HTERT RPE-1 (cell line): ENCODE measurements around the gene LBX1.

Source experiments
- in situ Hi-C: fragments of 300-500 bp; cut with MboI; formaldehyde crosslinking; loops from 4 replicates; pipeline ENCODE4 v1.14.3; 2020; ENCODE audit warnings: low sequenced_read_pairs

LBX1 gene

DNA sequence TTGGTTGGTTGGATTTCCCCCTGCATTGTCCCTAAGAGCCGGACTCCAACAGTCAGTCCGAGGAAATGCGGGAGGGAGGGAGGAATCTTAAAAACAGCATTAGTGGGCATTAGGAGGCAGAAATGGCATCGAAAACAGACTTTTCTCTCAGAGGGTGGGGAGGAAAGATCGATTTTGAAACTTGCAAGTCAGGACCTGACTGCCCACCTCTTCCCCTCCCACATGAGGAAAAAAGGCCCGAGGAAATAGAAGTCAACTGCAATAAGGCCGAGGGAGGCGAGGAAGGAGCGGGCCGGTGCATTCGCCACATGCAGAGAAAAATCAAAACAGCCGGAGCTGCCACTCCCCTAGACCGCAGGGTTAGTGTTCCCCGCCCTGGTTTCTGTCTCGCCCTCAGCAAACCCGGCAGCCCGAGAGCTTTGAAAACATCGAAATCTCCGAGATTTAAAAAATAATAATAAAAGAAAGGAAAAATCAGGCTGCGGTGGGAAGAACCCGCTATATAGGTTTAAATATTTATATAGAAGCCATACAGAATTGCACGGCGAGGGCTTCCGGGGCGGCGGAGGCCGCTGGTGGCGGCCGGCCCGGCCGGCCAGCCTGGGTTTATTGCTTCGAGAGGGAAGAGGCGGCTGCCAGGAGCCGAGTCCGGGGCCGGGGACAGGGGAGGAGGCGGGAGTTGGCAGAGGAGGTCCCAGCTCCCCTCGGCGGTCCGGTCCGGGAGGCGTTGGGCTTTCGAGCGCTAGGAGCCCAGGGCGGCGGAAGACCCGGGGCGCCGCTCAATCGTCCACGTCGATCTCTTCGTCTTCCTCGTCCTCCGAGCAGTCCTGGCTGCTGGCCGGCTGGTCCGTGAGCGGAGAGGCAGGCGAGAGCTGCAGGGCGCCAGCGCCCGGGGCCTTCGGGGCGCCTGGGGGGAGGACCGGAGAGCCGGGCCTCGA lies 2.5 kb downstream of the LBX1 start:
- in situ Hi-C loops: no loop called here

DNA sequence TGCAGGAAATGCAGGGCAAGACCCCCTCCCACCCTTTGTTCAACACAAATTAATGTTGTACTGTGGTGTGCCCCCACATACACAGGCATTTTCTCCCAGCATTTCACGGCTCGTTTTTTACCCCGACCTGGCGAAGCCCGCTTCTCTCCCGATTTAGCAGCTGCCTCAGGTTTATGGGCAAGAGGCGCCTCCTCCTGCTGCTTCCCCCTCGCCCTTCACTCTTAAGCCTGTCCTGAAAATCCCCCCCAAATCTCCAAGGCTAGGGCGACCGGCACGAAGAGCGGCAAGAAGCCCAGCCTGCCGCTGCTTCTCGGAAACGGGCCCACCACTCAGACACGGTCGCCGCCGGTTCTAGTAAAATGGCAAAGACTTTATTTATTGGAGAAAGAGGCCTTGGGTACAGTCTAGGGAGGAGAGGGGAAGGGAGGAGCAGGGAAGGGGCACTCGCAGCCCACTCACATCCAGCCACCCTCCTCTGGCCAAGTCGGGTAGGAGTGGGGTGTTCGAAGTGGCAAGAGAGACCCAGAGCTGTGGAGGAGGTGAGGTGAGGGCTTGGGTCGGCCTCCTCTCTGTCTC lies 3.3 kb downstream of the LBX1 start:
- in situ Hi-C loops: no loop called here

DNA sequence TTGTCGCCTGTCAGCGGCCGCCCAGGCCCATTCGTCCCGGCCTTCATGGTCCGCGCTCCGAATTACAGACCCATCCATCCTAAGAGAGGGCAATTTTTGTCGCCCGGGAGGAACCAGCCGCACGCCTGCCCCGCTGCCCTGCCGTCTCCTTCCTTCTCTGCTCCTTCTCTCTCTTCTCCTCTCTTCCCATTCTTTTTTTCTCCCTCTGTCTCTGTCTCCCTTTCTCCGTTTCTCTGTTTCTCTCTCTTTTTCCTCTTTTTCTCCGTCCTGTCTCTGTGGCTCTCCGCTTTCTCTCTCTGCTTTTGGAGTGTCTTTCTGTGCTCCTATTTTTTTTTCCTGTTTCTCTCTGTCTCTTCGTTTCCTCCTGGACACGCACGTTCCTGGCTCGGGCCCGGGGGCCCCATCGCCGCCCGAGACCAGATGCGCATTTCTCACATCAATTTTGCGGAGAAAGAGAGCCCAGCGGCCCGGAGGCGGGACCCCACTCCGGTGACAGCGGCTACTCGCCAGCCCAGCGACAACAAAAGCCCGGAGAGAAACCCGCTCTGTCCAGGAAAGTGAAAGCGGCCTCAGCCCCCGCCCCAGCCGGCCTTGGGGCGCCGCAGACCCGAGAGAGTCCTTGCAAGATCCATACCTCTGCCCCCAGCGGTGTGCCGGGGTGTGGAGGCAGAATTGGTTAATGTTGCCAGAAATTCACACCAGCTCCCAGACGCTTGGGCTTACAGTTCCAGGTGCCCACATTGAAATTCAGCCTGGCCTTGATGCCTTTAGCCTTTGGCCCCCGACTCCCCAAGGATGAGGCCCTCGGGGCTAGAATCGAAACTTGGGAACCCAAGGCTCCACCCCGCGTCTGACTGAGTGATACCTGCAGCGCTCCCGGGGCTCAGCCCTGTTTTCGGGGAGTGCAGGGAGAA lies 4.1 kb downstream of the LBX1 start:
- in situ Hi-C loops: no loop called here

DNA sequence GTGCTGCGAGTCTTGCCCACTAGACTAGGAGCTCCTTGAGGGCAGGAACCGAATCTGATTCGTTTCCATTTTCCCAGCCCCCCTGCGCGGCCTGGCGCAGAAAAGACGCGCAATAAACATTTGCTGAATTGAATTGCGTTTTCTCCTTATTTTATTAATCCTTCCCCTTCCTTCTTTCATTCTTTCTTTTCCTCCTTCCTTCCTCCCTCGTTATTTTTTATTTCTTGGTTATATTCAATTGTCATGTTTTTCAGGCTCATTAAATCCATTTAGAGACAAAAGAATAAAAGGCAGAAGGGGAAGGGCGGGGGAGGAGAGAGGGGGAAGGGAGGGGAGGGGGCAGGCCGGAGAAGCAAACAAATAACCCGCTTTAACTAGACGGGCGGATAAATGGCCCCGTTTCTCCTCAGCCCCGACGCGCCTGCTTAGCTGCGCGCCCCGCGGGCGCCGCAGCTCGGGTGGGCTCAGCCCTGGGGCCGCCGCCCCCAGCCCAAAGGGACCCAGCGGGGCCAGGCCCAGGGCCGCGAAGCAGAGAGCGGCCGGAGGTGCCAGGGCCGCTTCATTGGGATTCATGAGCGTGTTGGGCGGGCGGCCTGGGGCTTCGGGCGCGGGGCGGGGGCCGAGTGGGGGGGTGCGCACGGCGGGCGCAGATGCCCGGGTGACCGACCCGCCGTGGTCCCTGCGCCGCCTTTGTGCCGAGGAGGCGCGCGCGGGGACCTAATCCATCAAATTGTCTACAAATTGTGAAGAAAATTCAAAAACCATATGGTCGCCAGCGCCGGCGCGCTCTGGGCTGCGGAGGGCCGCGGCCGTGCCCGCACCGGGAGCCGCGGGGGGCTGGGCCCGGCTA lies 5.0 kb downstream of the LBX1 start:
- in situ Hi-C loops: no loop called here

DNA sequence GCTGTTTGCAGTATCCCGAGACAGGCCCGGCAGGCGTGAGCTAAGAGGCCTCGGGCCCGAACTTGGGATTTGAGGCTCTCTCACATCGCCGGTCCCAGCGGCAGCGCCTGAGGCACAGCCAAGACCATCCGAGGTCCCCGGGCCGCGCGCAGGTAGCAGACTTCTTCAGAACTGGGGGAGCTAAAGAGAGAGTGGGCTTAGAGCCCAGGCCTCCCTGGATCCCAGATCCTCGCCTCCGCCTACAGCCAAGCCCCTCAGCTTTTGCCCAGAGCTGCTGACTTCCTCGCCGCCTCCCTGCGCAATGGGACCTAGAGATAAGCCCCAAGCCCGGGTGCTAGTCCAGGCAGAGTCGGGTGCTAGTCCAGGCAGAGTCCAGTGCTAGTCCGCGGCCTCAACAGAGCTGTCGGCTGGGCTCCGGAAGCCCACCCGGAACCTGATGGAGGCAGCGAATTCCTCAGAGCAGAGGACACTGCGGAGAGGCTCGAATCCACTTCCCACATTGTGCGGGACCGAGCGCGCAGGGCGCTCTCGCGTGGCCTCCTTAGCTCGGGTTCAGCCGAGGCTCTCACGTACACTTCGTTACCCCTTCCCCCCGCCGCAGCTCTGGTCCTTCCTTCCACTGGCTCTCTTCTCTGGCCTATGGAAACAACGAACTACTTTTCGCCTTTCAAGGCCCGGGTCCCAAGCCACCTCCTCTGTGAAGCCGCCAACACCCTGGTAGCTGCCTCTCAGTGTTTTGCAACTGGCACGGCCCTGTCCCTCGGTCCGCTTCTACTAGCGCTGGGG lies 5.8 kb downstream of the LBX1 start:
- in situ Hi-C loops: no loop called here

DNA sequence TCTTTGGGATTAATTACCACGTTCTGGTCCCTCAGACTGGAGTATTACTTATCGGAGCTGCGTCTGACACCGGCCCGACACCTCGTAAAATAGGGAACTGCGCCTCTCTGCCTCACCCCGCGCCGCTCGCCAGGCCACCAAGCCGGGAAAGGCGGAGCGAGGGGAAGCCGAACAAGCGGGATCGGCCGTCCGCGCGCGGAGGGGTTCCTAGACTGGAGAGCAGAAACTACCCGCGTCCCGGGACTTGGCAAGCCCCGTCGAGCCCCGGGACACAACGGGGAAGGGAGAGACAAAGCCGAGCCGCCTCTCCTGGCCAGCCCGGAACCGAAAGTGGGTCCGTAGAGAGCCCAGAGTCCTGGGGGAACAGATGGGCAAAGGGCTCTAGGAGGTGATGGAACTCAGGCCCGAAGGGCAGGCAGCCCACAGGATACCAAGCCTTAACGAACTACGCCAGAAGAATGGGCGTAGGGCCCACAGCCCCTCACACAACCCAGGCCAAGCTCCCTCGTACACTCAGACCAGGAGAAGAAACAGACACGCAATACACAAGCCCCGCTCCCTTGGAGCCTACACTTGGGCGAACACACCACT lies 6.5 kb downstream of the LBX1 start:
- in situ Hi-C loops: no loop called here

DNA sequence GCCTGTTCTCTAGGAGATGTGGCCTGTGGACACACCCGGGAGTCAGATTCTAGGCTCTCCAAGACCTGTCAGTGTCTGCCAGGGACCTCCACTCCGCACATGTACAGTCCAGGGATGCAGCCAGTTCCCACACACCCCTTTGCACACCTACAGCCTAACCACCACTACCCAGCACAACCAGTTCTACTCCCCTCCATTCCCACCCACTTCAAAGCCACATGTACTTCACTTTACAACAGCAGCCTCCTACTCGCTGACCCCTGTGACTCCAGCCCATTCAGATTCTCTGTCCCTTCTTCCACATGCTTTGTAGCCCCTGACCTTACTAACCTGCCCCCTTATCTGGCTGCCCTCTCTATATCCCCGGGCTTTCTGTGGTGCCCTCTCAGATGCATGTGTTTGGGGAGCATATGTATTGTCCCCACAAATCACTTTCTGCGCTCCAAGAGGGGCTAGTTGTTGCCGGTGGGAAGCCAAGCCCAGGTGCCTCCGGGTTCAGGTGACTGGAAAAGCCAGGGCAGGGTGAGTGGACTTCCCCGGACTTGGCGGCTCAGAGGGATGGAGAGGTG lies 7.2 kb downstream of the LBX1 start:
- in situ Hi-C loops: no loop called here

DNA sequence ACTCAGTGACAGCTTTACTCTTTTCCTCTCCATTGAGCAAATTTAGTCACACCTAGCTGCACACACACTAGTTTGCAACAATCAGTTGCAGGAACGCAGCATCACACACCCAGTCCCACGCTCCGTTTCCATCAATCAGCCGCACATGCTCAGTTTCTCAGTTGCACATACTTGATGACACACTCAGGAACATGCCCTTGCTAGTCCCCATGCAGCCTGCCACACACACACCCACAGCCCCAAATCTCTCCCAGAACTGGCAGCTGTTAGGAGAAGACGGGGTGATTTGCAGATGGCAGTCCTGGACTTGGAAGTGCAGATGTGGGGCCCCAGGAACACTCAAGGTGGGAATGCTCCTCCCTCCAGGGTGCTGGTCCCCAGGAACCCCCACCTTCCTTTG lies 7.7 kb downstream of the LBX1 start:
- in situ Hi-C loops: no loop called here

DNA sequence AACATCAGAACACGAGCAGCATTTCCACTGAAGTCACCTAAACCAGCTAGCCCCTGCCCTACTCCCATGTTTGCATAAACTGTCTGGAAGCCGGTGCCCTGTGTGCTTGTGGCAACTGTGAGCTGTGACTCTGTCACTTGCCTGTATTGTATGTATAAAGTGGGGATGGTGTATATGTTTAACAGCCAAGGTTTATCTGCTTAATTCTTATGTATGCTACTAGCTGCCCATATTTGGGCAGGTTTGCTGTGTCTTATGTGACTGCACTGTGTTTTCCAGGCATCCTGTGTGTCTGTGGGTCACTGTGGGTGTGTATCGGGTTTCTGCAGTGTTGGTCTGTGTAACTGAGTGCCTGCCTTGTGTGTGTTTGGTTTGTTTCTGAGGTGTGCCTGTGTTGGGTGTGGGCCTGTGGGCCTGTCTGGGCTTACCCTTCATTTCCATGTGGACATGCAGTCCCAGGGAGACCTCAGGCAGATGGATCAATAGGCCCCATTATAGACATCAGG lies 9.3 kb downstream of the LBX1 start:
- in situ Hi-C loops: no loop called here

DNA sequence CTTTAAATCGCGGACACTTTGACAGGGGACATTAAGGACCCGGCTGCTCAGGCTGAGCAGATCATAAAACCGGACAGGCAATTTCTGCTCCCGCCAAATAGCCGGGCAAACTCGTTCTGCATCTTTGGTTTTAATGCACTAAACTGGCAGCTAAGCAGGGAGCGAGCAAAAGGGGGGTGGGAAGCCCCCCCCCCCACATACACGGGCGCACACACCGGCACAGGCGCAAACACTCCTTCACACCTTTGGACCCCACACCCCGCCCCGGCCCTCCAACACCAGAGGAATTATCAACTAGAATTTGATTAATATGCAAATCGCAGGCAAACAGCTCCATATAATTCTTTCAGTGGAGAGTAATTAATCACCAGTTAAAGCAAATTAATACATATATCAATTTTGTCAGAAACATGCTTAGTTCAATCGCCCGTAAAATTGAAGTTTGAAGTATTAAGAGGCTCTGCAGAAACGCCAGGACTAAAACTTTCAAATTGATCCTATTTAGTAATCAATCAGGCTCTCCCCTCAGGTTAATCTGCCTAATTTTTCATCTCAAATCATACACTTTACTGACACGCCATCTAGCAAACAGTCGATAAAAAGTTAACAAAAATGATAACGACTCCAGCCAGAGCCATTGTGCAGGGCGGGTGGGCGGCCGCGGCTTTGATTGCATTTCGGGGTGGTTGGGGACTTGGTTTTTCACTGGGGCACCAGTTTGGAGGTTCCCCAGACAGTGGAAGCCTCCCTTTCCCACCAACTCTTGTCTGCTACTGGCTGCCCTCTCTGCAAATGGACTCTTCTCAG lies 9.9 kb downstream of the LBX1 start:
- in situ Hi-C loops: no loop called here

DNA sequence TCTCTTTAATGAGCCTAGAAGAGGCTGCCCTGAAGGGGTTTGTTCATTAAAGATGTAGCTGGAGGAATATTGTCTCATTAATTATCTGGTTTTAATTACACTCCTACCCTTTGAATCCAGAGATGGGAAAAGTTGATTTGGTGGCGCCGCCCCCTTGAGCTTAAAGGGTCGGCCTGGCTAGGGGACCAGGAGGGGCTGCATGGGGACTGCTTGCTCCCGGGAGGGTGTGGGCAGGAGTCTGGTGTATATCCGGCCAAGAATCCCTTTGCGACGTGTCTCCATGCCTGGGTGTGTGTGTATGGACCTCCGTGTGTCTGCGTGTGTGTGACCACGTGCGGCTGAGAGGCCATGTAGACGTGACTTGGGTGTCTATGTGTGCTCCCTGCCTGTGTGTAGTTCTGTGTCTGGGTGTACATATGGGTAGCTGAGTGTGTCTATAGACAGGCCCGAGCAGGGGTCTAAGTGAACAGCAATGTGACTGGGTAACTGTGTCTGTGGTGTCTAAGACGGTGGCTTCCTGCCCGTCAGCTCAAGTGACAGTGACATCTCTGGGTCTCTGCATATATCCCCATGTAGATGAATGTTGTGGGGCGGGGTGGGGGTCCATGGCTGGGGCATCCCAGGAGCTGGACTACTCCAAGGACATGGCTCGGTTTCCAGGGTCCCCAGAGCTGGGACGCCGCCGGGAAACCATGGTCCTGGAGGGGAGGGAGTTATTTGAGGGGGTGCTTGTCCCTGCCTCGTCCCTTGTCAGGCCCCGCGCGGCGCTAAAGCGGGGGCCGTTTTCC lies 10.7 kb downstream of the LBX1 start:
- in situ Hi-C loops: no loop called here

DNA sequence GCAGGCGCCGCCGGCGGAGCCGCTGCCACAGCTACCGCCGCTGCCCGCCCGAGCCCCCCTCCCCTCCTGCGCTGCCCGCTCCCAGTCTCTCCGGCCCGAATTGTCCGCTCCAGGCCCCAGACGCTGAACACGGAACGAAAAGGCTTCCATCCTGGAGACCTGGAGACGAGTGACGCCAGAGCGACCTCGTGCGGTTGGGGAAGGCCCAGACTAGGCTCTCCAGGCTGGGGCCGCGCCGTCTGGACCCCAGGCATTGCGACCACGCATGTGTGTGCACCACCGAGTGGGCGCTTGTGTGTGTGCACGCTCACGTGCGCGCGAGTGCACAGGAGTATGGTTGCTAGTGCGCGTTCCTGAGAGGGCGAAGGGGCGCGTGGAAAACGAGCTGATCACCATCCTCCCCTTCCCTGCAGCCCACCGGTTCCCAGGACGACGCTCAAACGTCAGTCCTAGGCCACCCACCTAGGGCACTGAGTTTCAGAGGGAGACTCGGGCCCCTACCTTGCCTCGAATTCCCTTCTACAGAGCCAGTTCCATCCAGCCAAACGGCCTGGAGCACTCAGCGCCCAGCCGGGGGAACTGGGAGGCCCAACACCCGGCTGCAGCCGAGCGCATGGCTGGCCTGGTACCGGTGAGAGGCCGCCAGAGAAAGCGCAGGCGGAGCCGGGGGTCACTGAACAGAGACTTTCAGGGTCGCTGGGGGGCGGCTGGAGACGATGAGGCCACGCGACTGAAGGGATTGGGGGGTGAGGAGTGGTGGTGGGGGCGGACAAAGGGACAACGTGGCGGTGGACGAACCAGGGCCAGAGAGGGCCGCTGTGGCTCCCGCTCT lies 11.6 kb downstream of the LBX1 start:
- in situ Hi-C loops: no loop called here

DNA sequence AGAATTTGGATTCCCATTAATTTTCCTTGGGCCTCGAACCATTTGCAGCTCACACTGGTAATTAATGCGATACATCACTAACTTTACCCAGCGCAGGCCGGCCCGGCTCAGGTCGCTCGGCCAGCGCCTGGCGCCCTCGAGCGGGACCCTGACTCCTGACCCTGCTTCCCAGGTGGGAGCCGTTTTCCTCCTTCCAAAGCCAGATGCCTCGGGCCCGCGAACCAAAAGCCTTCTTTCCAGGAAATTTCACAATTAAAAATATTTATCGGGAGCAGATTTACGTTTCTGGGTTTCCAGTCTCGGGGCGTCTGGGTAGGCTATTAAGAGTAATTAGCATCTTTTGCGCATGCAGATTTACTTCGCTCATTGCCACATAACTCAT lies 12.2 kb downstream of the LBX1 start:
- in situ Hi-C loops: no loop called here

DNA sequence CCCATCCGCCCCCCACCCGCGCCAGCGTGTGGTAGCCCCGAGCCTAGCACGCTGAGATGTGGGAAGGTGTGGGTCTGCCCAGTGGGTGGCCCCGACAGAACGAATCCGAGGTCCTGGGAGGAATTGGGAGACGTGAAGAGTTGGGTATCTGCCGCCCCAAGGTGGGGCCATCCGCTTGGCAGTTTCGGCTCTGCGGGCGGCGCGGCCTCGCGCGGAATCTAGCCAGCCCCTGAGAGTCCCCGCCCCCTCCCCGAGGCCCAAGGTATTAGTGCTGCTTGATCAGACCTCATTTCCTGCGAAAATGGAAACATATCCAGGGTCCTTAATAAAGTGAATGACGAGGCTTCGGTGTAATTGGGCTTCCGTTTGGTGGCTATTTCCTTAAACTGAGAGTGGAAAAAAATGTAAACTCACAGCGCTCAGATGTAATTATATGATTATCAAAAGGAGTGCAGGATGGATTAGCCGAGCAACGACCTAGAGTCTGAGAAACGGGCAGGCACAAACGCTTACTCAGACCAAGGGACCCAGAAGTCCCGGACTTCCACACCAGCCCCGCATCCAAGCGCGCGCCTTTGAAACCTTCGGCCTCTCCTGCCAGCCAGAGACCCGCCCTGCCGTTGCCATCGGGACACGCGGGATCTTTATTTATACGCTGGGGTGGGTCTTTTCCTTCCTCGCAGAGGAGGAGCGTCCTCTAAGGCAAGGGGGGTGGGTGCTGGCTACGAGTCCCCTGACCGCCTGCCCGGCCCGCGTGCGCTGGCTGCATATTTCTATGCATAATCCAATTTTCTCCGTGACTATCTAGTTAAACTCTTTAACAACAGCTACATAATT lies 12.8 kb downstream of the LBX1 start:
- in situ Hi-C loops: no loop called here

DNA sequence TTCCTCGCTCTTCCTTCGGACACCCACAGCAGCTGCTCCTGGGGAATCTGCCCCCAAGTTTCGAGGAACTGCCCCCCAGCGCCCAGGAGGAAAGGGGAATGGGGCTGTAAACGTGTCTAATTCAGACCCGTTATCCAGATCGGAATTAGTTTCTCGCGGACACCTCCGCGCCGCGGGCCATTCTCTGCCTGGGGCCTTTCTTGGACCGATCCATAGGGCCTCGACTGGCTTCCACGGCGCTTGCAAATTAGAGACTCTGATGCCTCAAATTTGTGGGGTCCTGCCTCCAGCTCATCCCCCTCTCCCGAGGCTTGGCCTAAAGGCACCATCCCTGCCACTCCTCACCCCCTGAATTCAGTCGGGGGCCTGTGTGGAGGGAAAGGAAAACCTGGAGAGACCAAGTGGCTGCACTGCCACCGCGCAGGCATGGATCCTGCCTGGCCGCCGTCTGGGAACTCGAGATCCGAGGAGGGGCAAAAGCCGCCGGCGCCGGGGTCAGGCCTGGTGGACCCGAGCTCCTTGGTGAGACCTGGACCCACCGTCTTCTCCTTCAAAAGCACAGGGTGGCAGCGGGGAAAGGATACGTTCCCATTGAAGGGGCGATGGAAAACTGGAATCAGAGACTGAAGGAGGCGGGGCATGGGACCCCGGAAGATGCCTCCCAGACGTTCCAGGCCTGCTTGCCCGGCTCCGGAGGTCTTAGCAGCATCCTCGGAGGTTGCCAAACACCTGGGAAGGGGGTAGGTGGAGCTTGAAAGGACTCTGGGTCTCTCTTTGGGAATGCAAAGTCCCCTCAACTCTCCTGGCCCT lies 13.7 kb downstream of the LBX1 start:
- in situ Hi-C loops: no loop called here
